Effector memory CD8-positive, alpha-beta T cell (primary cell): ENCODE data around the gene WDR62.
"Not testable (repeated sequence)": the region's sequence is repeated elsewhere in the genome, so short reads cannot be mapped to it uniquely, and the experiment has no call there.

Experiments used
- ATAC-seq: fragments of 150-1000 bp; cut with Tn5 transposase; replicated peaks from 2 replicates; pipeline ENCODE4 v1.10.0; 2021; ENCODE audit warnings: mild to moderate bottlenecking, moderate library complexity
- DNase-seq, 3 experiments: peaks; one replicate each; pipeline ENCODE4 v3.0.0; 2021
- H3K27ac Mint-ChIP-seq, 2 donors: one replicate each; pipeline ENCODE4 v1.8.0; 2022; ENCODE audit warnings: mild to moderate bottlenecking in 2 of 2, mixed read lengths in 2 of 2, moderate library complexity in 2 of 2
- H3K27me3 Mint-ChIP-seq, 2 donors: one replicate each; pipeline ENCODE4 v1.8.0; 2022; ENCODE audit warnings: mixed read lengths in 2 of 2
- H3K36me3 Mint-ChIP-seq: one replicate; pipeline ENCODE4 v1.8.0; 2022; ENCODE audit warnings: mild to moderate bottlenecking, moderate library complexity, mixed read lengths; ENCODE audit not compliant: insufficient read depth
- H3K4me1 Mint-ChIP-seq, 2 donors: one replicate each; pipeline ENCODE4 v1.8.0; 2022; ENCODE audit warnings: low read depth in 2 of 2, mixed read lengths in 2 of 2
- H3K4me3 Mint-ChIP-seq, 2 donors: one replicate each; pipeline ENCODE4 v1.8.0; 2022; ENCODE audit warnings: mild to moderate bottlenecking in 2 of 2, mixed read lengths in 2 of 2, moderate library complexity in 2 of 2
- H3K9me3 Mint-ChIP-seq, 2 donors: one replicate each; pipeline ENCODE4 v1.8.0; 2022; ENCODE audit warnings: mixed read lengths in 2 of 2

Gene WDR62

DNA sequence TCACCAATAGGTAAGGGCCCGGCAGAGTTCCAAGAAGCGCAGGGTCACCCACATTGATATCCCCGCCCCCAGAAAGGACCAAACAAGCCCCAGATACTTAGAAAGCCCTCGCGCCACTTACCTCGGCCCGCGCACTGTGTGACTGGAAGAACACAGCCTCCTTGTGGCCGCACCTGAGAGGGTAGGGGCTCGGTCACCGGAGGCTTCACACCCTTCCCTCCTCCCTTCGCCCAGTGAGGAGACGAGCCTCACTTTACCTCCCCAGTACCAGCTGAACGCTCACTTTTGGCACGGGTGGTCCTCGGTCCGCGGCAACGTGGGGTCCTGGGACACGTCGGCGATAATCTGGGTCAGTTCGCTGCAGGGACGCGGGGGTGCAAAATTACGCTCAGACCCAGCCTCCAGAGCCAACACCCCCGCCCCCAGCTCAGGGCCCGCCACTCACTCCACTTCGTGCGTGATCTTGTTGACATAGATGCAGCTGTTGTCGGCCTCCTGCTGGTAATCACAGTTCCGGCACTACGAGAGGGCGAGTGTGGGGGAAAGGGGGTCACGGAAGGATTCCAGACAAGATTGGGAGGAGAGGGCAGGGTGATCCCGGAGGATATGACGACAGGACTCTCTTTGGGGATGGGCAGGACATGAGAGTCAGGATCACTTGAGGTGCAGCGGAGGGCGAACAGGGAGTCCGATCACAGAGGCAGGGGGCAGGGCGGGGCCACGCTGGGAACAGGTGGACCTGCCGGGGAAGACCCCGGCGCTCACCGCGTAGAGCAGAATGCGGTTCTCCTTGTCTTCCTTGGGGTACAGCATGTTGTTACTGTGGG lies 59.4 kb downstream of the WDR62 start:
- ATAC-seq = peak; percentile 1

DNA sequence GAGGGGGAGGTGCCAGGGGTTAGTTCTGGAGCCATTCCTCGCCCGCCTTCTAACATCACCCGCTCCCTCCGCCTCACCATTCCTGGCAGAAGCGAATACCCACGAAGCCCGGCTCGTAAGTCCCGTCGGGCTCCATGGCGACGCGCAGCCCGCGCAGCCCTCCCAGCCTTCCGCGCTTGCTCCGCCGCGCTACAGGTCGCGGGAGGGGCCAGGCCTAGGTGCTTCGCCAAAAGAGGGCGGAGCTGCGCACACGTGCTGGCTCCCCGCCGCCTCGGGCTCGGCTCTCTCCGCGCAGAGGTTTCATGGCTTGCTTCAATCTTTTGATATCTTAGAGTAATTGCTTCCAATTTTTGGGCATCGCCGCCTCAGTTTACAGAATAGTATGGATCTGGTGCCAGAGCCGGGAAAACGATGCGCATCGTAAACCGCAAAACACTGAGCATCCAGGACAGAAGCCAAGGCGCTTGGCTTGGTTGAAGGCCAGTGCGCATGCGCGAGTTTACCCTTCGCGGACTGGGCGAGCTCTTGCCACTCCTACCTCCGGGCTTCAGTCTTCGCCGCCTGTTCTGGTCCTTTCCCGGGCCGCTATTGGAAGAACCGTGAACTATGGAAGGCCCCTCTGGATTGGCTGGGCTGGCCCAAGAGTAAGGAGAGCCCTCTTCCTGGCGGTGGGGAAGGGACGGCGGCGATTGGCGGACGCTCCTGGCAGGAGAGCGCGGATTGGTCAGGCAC lies 60.2 kb downstream of the WDR62 start, which contains the start of gene POLR2I:
Gene POLR2I, minus strand, starts transcription at position 155 of the 732 bp plus-strand sequence. Its CDS starts 19 bp downstream, at position 136.
- Mint-ChIP-seq H3K9me3 (no peaks in the 10 kb centered on the region), H3K27ac (peak within 1 kb of the TSS; percentile 96 to 99), H3K4me1 (peaks cover 39 to 40% of the 10 kb centered on the region in 2 donors), H3K27me3 (no peaks in the 10 kb centered on the region), H3K4me3 (peak within 1 kb of the TSS; percentile 89 to 94), H3K36me3 (peaks cover 57% of the 10 kb centered on the region)
- peak; percentile 80 for ATAC-seq
- peak; percentile 96 to 98 (median 97) for DNase-seq

More for the DNA sequence above, 59.4 kb downstream of the WDR62 start:
- H3K4me3 Mint-ChIP-seq = peak overlapping the region; percentile 89 to 94
- peak in 2 of 3 experiments; percentile 20 to 29 for DNase-seq
- H3K36me3 Mint-ChIP-seq = peaks cover 55% of the 10 kb centered on the region
- H3K27ac Mint-ChIP-seq = peak overlapping the region; percentile 96 to 99
- H3K4me1 Mint-ChIP-seq = peaks cover 38 to 40% of the 10 kb centered on the region in 2 donors
- no peaks in the 10 kb centered on the region for H3K9me3 Mint-ChIP-seq
- H3K27me3 Mint-ChIP-seq = no peaks in the 10 kb centered on the region

DNA sequence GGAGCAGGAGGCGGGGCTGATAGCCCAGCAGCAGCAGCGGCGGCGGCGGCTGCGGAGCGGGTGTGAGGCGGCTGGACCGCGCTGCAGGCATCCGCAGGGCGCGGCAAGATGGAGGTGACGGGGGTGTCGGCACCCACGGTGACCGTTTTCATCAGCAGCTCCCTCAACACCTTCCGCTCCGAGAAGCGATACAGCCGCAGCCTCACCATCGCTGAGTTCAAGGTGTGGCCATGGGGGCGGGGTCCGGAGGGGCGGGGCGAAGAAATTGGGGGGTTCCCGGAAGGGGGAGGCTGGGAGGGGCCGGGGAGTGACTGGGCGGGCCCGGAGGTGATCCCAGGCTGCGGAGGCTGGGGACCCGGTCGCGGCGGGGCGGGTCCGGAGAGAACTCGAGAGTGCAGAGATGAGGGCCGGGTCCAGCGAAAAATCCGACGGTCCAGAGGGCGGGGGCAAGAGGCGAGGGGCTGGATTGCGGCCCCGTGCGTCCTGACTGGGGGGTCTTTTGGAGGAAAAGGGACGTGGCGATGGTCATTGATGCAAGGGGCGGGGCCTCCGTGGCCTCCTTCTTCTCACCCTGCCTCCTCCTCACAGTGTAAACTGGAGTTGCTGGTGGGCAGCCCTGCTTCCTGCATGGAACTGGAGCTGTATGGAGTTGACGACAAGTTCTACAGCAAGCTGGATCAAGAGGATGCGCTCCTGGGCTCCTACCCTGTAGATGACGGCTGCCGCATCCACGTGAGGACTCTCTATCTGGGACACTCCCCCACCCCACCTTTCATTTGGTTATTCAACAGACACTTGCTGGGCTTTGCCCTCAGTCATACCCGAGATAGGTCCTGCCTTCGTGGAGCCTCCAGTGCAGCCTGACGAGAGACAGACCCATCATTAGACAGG lies 61.0 kb downstream of the WDR62 start, which contains the start of gene TBCB:
Gene TBCB, plus strand, starts transcription at position 16 of the 891 bp plus-strand sequence. Its CDS starts 93 bp downstream, at position 109.
- Mint-ChIP-seq H3K4me1 (peaks cover 43 to 46% of the 10 kb centered on the region in 2 donors), H3K9me3 (no peaks in the 10 kb centered on the region), H3K27me3 (no peaks in the 10 kb centered on the region), H3K4me3 (peak within 1 kb of the TSS; percentile 89 to 94), H3K36me3 (peaks cover 65% of the 10 kb centered on the region), H3K27ac (peak within 1 kb of the TSS; percentile 96 to 99)
- DNase-seq (no peak), ATAC-seq (no peak)

DNA sequence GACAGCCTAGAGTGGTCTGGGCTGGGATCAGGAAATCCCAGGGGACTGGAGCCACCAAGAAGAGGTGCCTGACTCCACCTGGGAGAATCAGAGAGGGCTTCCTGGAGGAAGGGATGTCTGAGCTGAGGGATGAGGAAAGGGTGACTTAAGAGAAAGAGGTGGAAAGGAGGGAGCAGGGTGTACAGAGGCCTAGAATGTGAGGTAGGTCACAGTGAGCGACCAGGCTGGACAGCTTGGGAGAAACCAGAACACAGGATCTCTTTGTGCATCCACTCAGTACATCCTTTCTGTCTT lies 61.6 kb downstream of the WDR62 start:
- no peaks in the 10 kb centered on the region for H3K27me3 Mint-ChIP-seq
- H3K36me3 Mint-ChIP-seq = peaks cover 66% of the 10 kb centered on the region
- no peaks in the 10 kb centered on the region for H3K9me3 Mint-ChIP-seq
- H3K27ac Mint-ChIP-seq = peak overlapping the region; percentile 96 to 99
- peak overlapping the region; percentile 89 to 94 for H3K4me3 Mint-ChIP-seq
- ATAC-seq (no peak), DNase-seq (no peak)
- H3K4me1 Mint-ChIP-seq = peaks cover 43 to 46% of the 10 kb centered on the region in 2 donors

DNA sequence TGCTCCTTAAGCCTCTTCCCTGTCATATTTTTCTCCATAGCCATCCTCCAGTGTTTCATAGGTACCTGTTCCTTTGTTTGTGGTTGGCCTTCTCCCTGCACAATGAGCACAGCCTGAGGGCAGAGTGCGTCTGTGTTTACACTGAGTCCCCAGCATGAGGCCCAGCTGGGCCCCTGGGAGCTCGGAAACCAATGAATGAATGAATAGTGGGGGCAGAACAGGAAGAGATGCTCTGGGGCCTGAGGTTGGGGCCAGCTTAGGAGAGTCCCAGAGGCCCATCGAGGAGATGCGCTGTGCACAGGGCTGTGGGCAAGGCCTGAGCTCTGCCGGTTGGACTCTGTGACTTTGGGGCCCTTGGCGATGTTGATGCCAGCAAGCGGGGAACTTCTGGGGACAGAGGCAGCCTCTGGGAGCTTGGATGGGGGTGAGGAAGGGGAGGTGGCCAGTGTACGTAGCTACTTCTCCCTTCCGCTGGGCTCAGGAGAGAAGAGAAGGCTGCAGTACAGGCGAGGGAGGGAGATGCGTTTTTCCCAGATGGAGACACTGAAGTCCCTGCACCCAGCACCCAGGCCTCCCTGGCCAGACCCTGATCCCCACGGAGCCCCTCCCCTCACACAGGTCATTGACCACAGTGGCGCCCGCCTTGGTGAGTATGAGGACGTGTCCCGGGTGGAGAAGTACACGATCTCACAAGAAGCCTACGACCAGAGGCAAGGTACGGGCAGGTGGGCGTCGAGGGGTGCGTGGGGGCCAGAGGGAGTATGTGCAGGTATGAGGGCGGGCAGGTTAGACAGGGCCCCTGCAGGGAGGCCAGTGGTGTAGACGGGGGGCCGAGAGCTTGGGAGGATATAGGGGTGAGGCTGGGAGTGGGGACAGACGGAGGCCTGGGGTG lies 65.6 kb downstream of the WDR62 start:
- H3K9me3 Mint-ChIP-seq = no peaks in the 10 kb centered on the region
- H3K4me3 Mint-ChIP-seq = no peak overlapping the region
- peaks cover 21 to 26% of the 10 kb centered on the region in 2 donors for H3K4me1 Mint-ChIP-seq
- ATAC-seq (no peak), DNase-seq (no peak)
- peaks cover 60% of the 10 kb centered on the region for H3K36me3 Mint-ChIP-seq
- no peaks in the 10 kb centered on the region for H3K27me3 Mint-ChIP-seq
- peak overlapping the region in 1 of 2 donors; percentile 72 for H3K27ac Mint-ChIP-seq

DNA sequence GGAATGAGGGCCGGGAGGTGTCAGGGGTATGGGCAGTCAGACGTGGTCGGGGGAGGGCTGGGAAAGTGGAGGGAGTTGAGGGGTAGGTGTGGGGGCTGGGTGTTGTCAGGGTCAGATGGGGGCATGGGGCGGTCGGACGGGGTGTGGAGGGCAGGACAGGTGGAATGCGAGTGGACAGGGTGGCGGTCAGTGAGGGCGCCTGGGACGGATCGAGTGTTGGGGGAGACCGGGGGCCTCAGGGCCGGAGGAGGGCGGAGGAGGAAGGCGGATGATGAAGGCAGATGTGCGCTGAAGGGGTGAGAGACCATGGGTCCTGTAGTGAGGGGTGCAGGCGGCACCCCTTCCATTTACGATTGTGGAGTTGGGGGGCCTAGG lies 66.3 kb downstream of the WDR62 start:
- Mint-ChIP-seq H3K9me3 (no peaks in the 10 kb centered on the region), H3K27ac (peak overlapping the region in 1 of 2 donors; percentile 72), H3K4me3 (no peak overlapping the region), H3K4me1 (peaks cover 20 to 25% of the 10 kb centered on the region in 2 donors), H3K27me3 (no peaks in the 10 kb centered on the region), H3K36me3 (peaks cover 56% of the 10 kb centered on the region)
- DNase-seq (no peak), ATAC-seq (no peak)

DNA sequence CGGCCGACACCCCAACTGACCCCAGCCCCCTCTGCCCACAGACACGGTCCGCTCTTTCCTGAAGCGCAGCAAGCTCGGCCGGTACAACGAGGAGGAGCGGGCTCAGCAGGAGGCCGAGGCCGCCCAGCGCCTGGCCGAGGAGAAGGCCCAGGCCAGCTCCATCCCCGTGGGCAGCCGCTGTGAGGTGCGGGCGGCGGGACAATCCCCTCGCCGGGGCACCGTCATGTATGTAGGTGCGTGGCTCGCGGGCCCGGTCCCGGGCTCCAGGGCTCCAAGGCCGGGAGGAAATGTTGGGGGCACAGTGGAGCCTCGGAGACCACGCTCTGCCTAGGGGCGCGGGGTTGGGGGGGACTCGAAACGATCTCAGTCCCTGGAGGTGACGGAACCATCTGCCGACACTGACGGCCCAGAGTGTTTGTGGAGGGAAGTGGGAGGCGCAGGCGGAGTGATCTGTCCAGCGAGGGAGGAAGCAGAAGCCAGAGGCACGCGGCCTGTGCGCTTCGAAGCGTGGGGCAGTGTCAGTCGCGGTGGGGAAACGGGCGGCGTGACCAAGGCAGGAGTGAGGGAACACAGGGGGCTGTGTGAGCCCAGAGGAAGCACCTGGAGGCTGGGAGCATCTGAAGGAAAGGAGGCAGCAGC lies 66.9 kb downstream of the WDR62 start:
- ATAC-seq (no peak), DNase-seq (no peak)
- Mint-ChIP-seq H3K27me3 (no peaks in the 10 kb centered on the region), H3K27ac (no peak overlapping the region), H3K4me3 (no peak overlapping the region), H3K4me1 (peaks cover 16 to 19% of the 10 kb centered on the region in 2 donors), H3K36me3 (peaks cover 55% of the 10 kb centered on the region), H3K9me3 (no peaks in the 10 kb centered on the region)

DNA sequence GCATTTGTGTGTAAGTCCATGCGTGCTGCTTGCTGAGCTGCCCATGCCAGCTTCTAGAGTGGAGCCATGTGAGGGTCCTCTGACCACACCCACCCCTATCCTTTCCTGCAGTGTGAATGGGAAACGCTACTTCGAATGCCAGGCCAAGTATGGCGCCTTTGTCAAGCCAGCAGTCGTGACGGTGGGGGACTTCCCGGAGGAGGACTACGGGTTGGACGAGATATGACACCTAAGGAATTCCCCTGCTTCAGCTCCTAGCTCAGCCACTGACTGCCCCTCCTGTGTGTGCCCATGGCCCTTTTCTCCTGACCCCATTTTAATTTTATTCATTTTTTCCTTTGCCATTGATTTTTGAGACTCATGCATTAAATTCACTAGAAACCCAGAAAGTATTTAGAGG lies 70.9 kb downstream of the WDR62 start:
- Mint-ChIP-seq H3K36me3 (peaks cover 25% of the 10 kb centered on the region), H3K4me3 (no peak overlapping the region), H3K27ac (no peak overlapping the region), H3K27me3 (no peaks in the 10 kb centered on the region), H3K4me1 (peaks cover 8 to 11% of the 10 kb centered on the region in 2 donors), H3K9me3 (no peaks in the 10 kb centered on the region)
- DNase-seq = no peak
- no peak for ATAC-seq

DNA sequence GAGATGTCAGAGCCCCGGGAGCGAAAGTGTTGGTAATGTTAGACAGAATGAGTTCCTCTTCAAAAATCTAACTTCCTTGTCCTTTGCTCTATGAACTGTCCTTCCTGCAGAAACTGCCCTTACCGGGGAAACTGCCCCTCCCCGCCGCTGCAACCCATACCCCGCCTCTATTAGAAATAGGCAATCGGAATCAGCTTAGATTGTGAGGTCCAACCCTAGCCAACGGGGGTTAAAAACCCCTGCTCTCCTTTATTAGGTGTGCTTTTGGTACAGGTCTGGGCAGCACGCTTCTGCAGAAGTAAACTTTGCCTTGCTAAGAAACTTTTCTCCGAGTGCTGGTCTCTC lies 73.7 kb downstream of the WDR62 start:
- Mint-ChIP-seq H3K27me3 (no peaks in the 10 kb centered on the region), H3K27ac (peak overlapping the region; percentile 66 to 92), H3K4me1 (peaks cover 20 to 24% of the 10 kb centered on the region in 2 donors), H3K9me3 (no peaks in the 10 kb centered on the region), H3K36me3 (peaks cover 5% of the 10 kb centered on the region), H3K4me3 (peak overlapping the region; percentile 71 to 79)
- ATAC-seq (peak; percentile 1), DNase-seq (no peak)

DNA sequence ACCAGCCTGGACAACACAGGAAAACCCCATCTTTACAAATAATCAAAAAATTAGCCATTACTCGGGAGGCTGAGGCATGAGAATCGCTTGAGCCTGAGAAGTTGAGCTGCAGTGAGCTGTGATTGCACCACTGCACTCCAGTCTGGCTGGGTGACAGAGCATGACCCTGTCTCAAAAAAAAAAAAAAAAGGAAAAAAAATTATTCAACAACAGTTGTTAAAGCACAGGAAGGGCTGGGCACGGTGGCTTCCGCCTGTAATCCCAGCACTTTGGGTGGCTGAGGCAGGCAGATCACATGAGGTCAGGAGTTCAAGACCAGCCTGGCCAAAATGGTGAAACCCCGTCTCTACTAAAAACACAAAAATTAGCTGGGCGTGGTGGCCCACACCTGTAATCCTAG lies 76.5 kb downstream of the WDR62 start:
- H3K36me3 Mint-ChIP-seq, H3K27me3 Mint-ChIP-seq, H3K9me3 Mint-ChIP-seq: not testable (repeated sequence)
- ATAC-seq (peak; percentile 18), DNase-seq (peak in 2 of 3 experiments; percentile 11 to 13)
- peak overlapping the region; percentile 36 to 37 for H3K4me3 Mint-ChIP-seq
- peak overlapping the region; percentile 87 to 89 for H3K27ac Mint-ChIP-seq
- peaks cover 20 to 24% of the 10 kb centered on the region in 2 donors for H3K4me1 Mint-ChIP-seq

DNA sequence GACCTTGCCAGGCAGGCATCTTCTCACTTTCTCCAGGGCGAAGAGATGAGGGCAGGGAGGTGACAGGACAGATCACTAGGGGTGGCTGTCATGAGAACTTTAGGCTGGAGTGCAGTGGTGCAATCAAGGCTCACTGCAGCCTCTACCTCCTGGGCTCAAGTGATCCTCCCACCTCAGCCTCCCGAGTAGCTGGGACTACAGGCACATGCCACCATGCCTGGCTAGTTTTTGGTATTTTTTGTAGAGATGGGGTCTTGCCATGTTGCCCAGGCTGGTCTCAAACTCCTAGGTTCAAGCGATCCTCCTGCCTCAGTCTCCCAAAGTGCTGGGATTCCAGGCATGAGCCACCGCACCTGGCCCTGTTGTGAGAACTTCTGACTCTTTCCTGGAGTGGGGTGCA lies 80.2 kb downstream of the WDR62 start:
- not testable (repeated sequence) for H3K9me3 Mint-ChIP-seq, H3K27ac Mint-ChIP-seq, DNase-seq, H3K4me3 Mint-ChIP-seq, ATAC-seq, H3K27me3 Mint-ChIP-seq
- H3K4me1 Mint-ChIP-seq = peaks cover 13 to 20% of the 10 kb centered on the region in 2 donors
- H3K36me3 Mint-ChIP-seq = peaks cover 12% of the 10 kb centered on the region
